Stimulated activated CD8-positive, alpha-beta memory T cell treated with anti-CD3 and anti-CD28 coated beads, Interleukin-7, amount 100 ng/mL, for 48 hours (primary cell): ENCODE data around the gene KBTBD3.
"Not testable (repeated sequence)": the region's sequence is repeated elsewhere in the genome, so short reads cannot be mapped to it uniquely, and the experiment has no call there.

Experiments used
- DNase-seq, 2 donors: peaks; one replicate each; pipeline ENCODE4 v3.0.0-alpha.2; 2020; ENCODE audit warnings: low read depth in 1 of 2; ENCODE audit errors: extremely low read depth in 1 of 2

The KBTBD3 gene

GRCh38 chr11:106061954-106062949 lies 14.9 kb downstream of the KBTBD3 start:
- no peak for DNase-seq

- no peak for DNase-seq
Observed at GRCh38 chr11:106061249-106061784, 15.8 kb downstream of the KBTBD3 start.

GRCh38 chr11:106059617-106060016 lies 17.5 kb downstream of the KBTBD3 start:
- DNase-seq: no peak

GRCh38 chr11:106058377-106058776 lies 18.8 kb downstream of the KBTBD3 start:
- not testable (repeated sequence) for DNase-seq

GRCh38 chr11:106051103-106051502 lies 26.0 kb downstream of the KBTBD3 start:
- no peak for DNase-seq

- DNase-seq: no peak
Observed at GRCh38 chr11:106049727-106050476, 27.2 kb downstream of the KBTBD3 start.

GRCh38 chr11:106047631-106048030 lies 29.5 kb downstream of the KBTBD3 start:
- no peak for DNase-seq

GRCh38 chr11:106043540-106043939 lies 33.6 kb downstream of the KBTBD3 start:
- no peak for DNase-seq

GRCh38 chr11:106032861-106033260 lies 44.3 kb downstream of the KBTBD3 start:
- DNase-seq: no peak

- DNase-seq: no peak
Observed at GRCh38 chr11:106031936-106032335, 45.2 kb downstream of the KBTBD3 start.

GRCh38 chr11:106031202-106031810 lies 45.8 kb downstream of the KBTBD3 start:
- DNase-seq: no peak

- no peak for DNase-seq
Observed at GRCh38 chr11:106030609-106031008, 46.5 kb downstream of the KBTBD3 start.

GRCh38 chr11:106022795-106023275 lies 54.3 kb downstream of the KBTBD3 start:
- DNase-seq: no peak

- peak; percentile 90 to 97 for DNase-seq
Observed at GRCh38 chr11:106021967-106022794, 55.0 kb downstream of the KBTBD3 start, which contains the start of gene MSANTD4. TSS of gene MSANTD4 (minus strand) at chr11:106022240. CDS start at chr11:106010917, 11,323 bp downstream.

GRCh38 chr11:106021181-106021966 lies 55.8 kb downstream of the KBTBD3 start:
- no peak for DNase-seq

GRCh38 chr11:106017093-106017492 lies 60.1 kb downstream of the KBTBD3 start:
- no peak for DNase-seq

- no peak for DNase-seq
Observed at GRCh38 chr11:106015066-106015465, 62.1 kb downstream of the KBTBD3 start.

- DNase-seq: no peak
Observed at GRCh38 chr11:106014620-106015019, 62.5 kb downstream of the KBTBD3 start.

- no peak for DNase-seq
Observed at GRCh38 chr11:106014035-106014434, 63.1 kb downstream of the KBTBD3 start.
